HepG2 (cell line): ENCODE measurements around the gene LYRM1. TPM values are rescaled to one million over a fixed set of nuclear protein-coding genes. Genes with fewer than 3 reads are reported as not detected.

Experiments used
- CSRNP1 ChIP-seq: sonication (generic); formaldehyde crosslinking; IDR thresholded peaks from 2 replicates; pipeline ENCODE4 v1.8.1; 2023; ENCODE audit warnings: mild to moderate bottlenecking, missing genetic modification reagents
- FOXK2 ChIP-seq: fragments of 450-650 bp; IDR thresholded peaks from 2 replicates; pipeline ENCODE4 v1.6.1; 2016
- GZF1 ChIP-seq: sonication (generic); formaldehyde crosslinking; IDR thresholded peaks from 2 replicates; pipeline ENCODE4 v1.5.1; 2020; ENCODE audit warnings: mild to moderate bottlenecking, missing genetic modification reagents
- IRF1 ChIP-seq: sonication (generic); formaldehyde crosslinking; IDR thresholded peaks from 2 replicates; pipeline ENCODE4 v1.4.0; 2020; ENCODE audit warnings: low read depth, mild to moderate bottlenecking, missing genetic modification reagents
- PATZ1 ChIP-seq: sonication (generic); formaldehyde crosslinking; IDR thresholded peaks from 2 replicates; pipeline ENCODE4 v1.4.0; 2020; ENCODE audit warnings: missing genetic modification reagents
- RARA ChIP-seq: IDR thresholded peaks from 2 replicates; pipeline ENCODE4 v1.6.1; 2016; ENCODE audit warnings: missing genetic modification reagents, missing compliant biosample characterization
- RELA ChIP-seq: sonication (generic); formaldehyde crosslinking; IDR thresholded peaks from 2 replicates; pipeline ENCODE4 v1.4.0; 2020; ENCODE audit warnings: missing genetic modification reagents
- ZEB1 ChIP-seq: IDR thresholded peaks from 2 replicates; pipeline ENCODE4 v1.6.1; 2012; ENCODE audit warnings: mild to moderate bottlenecking, low read depth, inconsistent platforms; ENCODE audit not compliant: insufficient replicate concordance
- ZNF550 ChIP-seq: sonication (generic); formaldehyde crosslinking; IDR thresholded peaks from 2 replicates; pipeline ENCODE4 v1.4.0; 2020; ENCODE audit warnings: mild to moderate bottlenecking, missing genetic modification reagents, borderline replicate concordance
- ZNF562 ChIP-seq: sonication (generic); formaldehyde crosslinking; IDR thresholded peaks from 2 replicates; pipeline ENCODE4 v1.8.0; 2022; ENCODE audit warnings: missing genetic modification reagents, borderline replicate concordance
- ZNF720 ChIP-seq: sonication (generic); formaldehyde crosslinking; IDR thresholded peaks from 2 replicates; pipeline ENCODE4 v1.4.0; 2020; ENCODE audit warnings: missing genetic modification reagents
- polyA plus RNA-seq, 8 experiments: library from polyadenylated mRNA; depleted of rRNA in 3 of 8; stranded (reverse) in 7 of 8; unstranded in 1 of 8; fragments of >200 nt; fragmentation: Illumina TruSeq in 4 of 8; extraction: Trizol in 4 of 8; gene quantifications; 2 replicates each; pipeline versions ENCODE4 v1.2.1 to v1.2.3, GENCODE V29; 2011 to 2016; ENCODE audit warnings: low read depth in 4 of 8, missing spikeins in 1 of 8, mixed read lengths in 1 of 8; ENCODE audit not compliant: insufficient read depth in 1 of 8
- total RNA-seq, 5 experiments: library from RNA; depleted of rRNA; stranded (reverse); fragments of >200 nt; fragmentation: Illumina TruSeq; extraction: Trizol; gene quantifications; 2 replicates each; pipeline ENCODE4 v1.2.3, GENCODE V29; 2016; ENCODE audit warnings: low read depth in 1 of 5
- TF ChIP-seq, protein P1 (sequence below): sonication (generic); formaldehyde crosslinking; IDR thresholded peaks from 2 replicates; pipeline ENCODE4 v1.5.1; 2020; ENCODE audit warnings: mild to moderate bottlenecking, missing genetic modification reagents, borderline replicate concordance
- TF ChIP-seq, protein P2 (sequence below), 2 experiments: fragments of 450-650 bp in 1 of 2; sonication (generic) in 1 of 2; formaldehyde crosslinking; IDR thresholded peaks; 2 replicates each; pipeline versions ENCODE4 v1.5.0 to v1.8.0; 2020 to 2022; ENCODE audit warnings: mild to moderate bottlenecking in 1 of 2, missing genetic modification reagents in 1 of 2
- TF ChIP-seq, protein P3 (sequence below): sonication (generic); formaldehyde crosslinking; IDR thresholded peaks from 2 replicates; pipeline ENCODE4 v1.8.0; 2022; ENCODE audit warnings: missing genetic modification reagents, mild to moderate bottlenecking, moderate library complexity, borderline replicate concordance

The LYRM1 gene
- total and polyA plus RNA-seq, 2 of the 13 experiments (the other 11 are each of a cell fraction or from before 2014, with no cell fraction given): 59.2 to 82.6 TPM

- TF ChIP-seq GZF1 (CRISPR knock-in tag) (0 out of 2 replicates have a peak, but pooled peaks have one; percentile 40), ZNF550 (CRISPR knock-in tag) (no peak), ZEB1 (peak; percentile 79), ZNF562 (CRISPR knock-in tag) (no peak), RARA (CRISPR knock-in tag) (peak; percentile 37; the same call in 1 of the 2 replicates), IRF1 (CRISPR knock-in tag) (no peak), ZNF720 (CRISPR knock-in tag) (0 out of 2 replicates have a peak, but pooled peaks have one; percentile 66), FOXK2 (no peak), CSRNP1 (no peak), PATZ1 (CRISPR knock-in tag) (peak; percentile 95), RELA (CRISPR knock-in tag) (no peak; the same call in 1 of the 2 replicates)
- TF ChIP-seq, protein P1, sequence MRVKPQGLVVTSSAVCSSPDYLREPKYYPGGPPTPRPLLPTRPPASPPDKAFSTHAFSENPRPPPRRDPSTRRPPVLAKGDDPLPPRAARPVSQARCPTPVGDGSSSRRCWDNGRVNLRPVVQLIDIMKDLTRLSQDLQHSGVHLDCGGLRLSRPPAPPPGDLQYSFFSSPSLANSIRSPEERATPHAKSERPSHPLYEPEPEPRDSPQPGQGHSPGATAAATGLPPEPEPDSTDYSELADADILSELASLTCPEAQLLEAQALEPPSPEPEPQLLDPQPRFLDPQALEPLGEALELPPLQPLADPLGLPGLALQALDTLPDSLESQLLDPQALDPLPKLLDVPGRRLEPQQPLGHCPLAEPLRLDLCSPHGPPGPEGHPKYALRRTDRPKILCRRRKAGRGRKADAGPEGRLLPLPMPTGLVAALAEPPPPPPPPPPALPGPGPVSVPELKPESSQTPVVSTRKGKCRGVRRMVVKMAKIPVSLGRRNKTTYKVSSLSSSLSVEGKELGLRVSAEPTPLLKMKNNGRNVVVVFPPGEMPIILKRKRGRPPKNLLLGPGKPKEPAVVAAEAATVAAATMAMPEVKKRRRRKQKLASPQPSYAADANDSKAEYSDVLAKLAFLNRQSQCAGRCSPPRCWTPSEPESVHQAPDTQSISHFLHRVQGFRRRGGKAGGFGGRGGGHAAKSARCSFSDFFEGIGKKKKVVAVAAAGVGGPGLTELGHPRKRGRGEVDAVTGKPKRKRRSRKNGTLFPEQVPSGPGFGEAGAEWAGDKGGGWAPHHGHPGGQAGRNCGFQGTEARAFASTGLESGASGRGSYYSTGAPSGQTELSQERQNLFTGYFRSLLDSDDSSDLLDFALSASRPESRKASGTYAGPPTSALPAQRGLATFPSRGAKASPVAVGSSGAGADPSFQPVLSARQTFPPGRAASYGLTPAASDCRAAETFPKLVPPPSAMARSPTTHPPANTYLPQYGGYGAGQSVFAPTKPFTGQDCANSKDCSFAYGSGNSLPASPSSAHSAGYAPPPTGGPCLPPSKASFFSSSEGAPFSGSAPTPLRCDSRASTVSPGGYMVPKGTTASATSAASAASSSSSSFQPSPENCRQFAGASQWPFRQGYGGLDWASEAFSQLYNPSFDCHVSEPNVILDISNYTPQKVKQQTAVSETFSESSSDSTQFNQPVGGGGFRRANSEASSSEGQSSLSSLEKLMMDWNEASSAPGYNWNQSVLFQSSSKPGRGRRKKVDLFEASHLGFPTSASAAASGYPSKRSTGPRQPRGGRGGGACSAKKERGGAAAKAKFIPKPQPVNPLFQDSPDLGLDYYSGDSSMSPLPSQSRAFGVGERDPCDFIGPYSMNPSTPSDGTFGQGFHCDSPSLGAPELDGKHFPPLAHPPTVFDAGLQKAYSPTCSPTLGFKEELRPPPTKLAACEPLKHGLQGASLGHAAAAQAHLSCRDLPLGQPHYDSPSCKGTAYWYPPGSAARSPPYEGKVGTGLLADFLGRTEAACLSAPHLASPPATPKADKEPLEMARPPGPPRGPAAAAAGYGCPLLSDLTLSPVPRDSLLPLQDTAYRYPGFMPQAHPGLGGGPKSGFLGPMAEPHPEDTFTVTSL: no peak
- TF ChIP-seq, protein P2, sequence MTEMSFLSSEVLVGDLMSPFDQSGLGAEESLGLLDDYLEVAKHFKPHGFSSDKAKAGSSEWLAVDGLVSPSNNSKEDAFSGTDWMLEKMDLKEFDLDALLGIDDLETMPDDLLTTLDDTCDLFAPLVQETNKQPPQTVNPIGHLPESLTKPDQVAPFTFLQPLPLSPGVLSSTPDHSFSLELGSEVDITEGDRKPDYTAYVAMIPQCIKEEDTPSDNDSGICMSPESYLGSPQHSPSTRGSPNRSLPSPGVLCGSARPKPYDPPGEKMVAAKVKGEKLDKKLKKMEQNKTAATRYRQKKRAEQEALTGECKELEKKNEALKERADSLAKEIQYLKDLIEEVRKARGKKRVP (CRISPR knock-in tag; IDR thresholded peaks at IDR 0.05): no peak; a peak in 1 of 4 replicates
- TF ChIP-seq, protein P3, sequence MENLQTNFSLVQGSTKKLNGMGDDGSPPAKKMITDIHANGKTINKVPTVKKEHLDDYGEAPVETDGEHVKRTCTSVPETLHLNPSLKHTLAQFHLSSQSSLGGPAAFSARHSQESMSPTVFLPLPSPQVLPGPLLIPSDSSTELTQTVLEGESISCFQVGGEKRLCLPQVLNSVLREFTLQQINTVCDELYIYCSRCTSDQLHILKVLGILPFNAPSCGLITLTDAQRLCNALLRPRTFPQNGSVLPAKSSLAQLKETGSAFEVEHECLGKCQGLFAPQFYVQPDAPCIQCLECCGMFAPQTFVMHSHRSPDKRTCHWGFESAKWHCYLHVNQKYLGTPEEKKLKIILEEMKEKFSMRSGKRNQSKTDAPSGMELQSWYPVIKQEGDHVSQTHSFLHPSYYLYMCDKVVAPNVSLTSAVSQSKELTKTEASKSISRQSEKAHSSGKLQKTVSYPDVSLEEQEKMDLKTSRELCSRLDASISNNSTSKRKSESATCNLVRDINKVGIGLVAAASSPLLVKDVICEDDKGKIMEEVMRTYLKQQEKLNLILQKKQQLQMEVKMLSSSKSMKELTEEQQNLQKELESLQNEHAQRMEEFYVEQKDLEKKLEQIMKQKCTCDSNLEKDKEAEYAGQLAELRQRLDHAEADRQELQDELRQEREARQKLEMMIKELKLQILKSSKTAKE (CRISPR knock-in tag): no peak
These were observed 883 bp upstream of the LYRM1 start (continued) for GRCh38 chr16:20899477-20900298.
